Activated T-cell treated with anti-CD3 and anti-CD28 coated beads, Interleukin-2, amount 50 U/mL, for 72 hours (primary cell): ENCODE results near the gene SGMS2. TPM values are rescaled to one million over a fixed set of nuclear protein-coding genes. Genes with fewer than 3 reads are reported as not detected.

Source experiments
- ATAC-seq, 2 donors: fragments of 150-1000 bp; cut with Tn5 transposase; replicated peaks in 1 of 2; 2 replicates each; pipeline ENCODE4 v1.10.0; 2021; ENCODE audit warnings: moderate library complexity in 2 of 2, mild to moderate bottlenecking in 1 of 2
- DNase-seq, 2 donors: peaks; one replicate each; pipeline ENCODE4 v3.0.0; 2021 to 2022; ENCODE audit warnings: mixed read lengths in 1 of 2
- H3K27ac Mint-ChIP-seq: one replicate; pipeline ENCODE4 v1.8.0; 2022; ENCODE audit warnings: mild to moderate bottlenecking, moderate library complexity, mixed read lengths
- H3K27me3 Mint-ChIP-seq: one replicate; pipeline ENCODE4 v1.8.0; 2022; ENCODE audit warnings: low read depth, mixed read lengths
- H3K36me3 Mint-ChIP-seq, 2 donors: one replicate each; pipeline ENCODE4 v1.8.0; 2022; ENCODE audit warnings: mixed read lengths in 2 of 2, mild to moderate bottlenecking in 1 of 2; ENCODE audit not compliant: insufficient read depth in 2 of 2
- H3K4me1 Mint-ChIP-seq: one replicate; pipeline ENCODE4 v1.8.0; 2022; ENCODE audit warnings: low read depth, mixed read lengths
- H3K4me3 Mint-ChIP-seq, 2 donors: one replicate each; pipeline ENCODE4 v1.8.0; 2022; ENCODE audit warnings: mild to moderate bottlenecking in 2 of 2, mixed read lengths in 2 of 2, moderate library complexity in 2 of 2
- H3K9me3 Mint-ChIP-seq, 2 donors: one replicate each; pipeline ENCODE4 v1.8.0; 2022; ENCODE audit warnings: mixed read lengths in 2 of 2
- total RNA-seq, 2 donors: library from RNA; stranded (reverse); gene quantifications; one replicate each; pipeline ENCODE4 v1.2.3, GENCODE V29; 2022

Gene SGMS2
- total RNA-seq, 2 donors from 2014 or later, result 0.22 to 0.42 TPM

GRCh38 chr4:107862658-107863057 is 37.9 kb downstream of the SGMS2 start:
- ATAC-seq, result peak; percentile 80 to 84
- peak overlapping the region; percentile 59 for H3K27ac Mint-ChIP-seq
- peak; percentile 18 to 46 for DNase-seq

GRCh38 chr4:107863416-107863815 is 38.7 kb downstream of the SGMS2 start:
- no peak for ATAC-seq
- no peak for DNase-seq
- peak overlapping the region in 1 of 2 donors; percentile 48 for H3K4me3 Mint-ChIP-seq
- H3K36me3 Mint-ChIP-seq, result no peaks in the 10 kb centered on the region
- H3K27ac Mint-ChIP-seq, result no peak overlapping the region
- peaks cover 23% of the 10 kb centered on the region for H3K27me3 Mint-ChIP-seq
- H3K4me1 Mint-ChIP-seq, result peaks cover 22% of the 10 kb centered on the region
- no peaks in the 10 kb centered on the region for H3K9me3 Mint-ChIP-seq

More at GRCh38 chr4:107862658-107863057, 37.9 kb downstream of the SGMS2 start:
- Mint-ChIP-seq H3K4me1 (peaks cover 22% of the 10 kb centered on the region), H3K27me3 (peaks cover 30% of the 10 kb centered on the region), H3K36me3 (no peaks in the 10 kb centered on the region), H3K4me3 (peak overlapping the region in 1 of 2 donors; percentile 48), H3K9me3 (no peaks in the 10 kb centered on the region)

GRCh38 chr4:107863850-107864371 is 39.2 kb downstream of the SGMS2 start:
- H3K4me1 Mint-ChIP-seq, result peaks cover 22% of the 10 kb centered on the region
- H3K27me3 Mint-ChIP-seq, result peaks cover 19% of the 10 kb centered on the region
- no peaks in the 10 kb centered on the region for H3K36me3 Mint-ChIP-seq
- ATAC-seq (peak; percentile 67 to 71), DNase-seq (peak; percentile 41 to 42)
- H3K27ac Mint-ChIP-seq, result no peak overlapping the region
- H3K9me3 Mint-ChIP-seq, result no peaks in the 10 kb centered on the region
- no peak overlapping the region for H3K4me3 Mint-ChIP-seq

GRCh38 chr4:107866726-107867125 is 42.0 kb downstream of the SGMS2 start:
- ATAC-seq, result no peak
- Mint-ChIP-seq H3K36me3 (no peaks in the 10 kb centered on the region), H3K4me3 (no peak overlapping the region), H3K9me3 (no peaks in the 10 kb centered on the region), H3K27ac (no peak overlapping the region), H3K4me1 (peaks cover 22% of the 10 kb centered on the region), H3K27me3 (peaks cover 13% of the 10 kb centered on the region)
- DNase-seq, result no peak

- H3K27me3 Mint-ChIP-seq, result peaks cover 17% of the 10 kb centered on the region
- no peak for DNase-seq
- peaks cover 0 to 2% of the 10 kb centered on the region in 2 donors for H3K9me3 Mint-ChIP-seq
- ATAC-seq, result no peak
- no peak overlapping the region for H3K4me3 Mint-ChIP-seq
- H3K27ac Mint-ChIP-seq, result no peak overlapping the region
- no peaks in the 10 kb centered on the region for H3K36me3 Mint-ChIP-seq
- H3K4me1 Mint-ChIP-seq, result no peaks in the 10 kb centered on the region
These were observed 45.5 kb downstream of the SGMS2 start for GRCh38 chr4:107870236-107870635.

GRCh38 chr4:107870916-107871786 is 46.4 kb downstream of the SGMS2 start:
- no peak for ATAC-seq
- H3K4me3 Mint-ChIP-seq, result no peak overlapping the region
- peaks cover 19% of the 10 kb centered on the region for H3K27me3 Mint-ChIP-seq
- H3K9me3 Mint-ChIP-seq, result peaks cover 0 to 3% of the 10 kb centered on the region in 2 donors
- no peak for DNase-seq
- H3K4me1 Mint-ChIP-seq, result no peaks in the 10 kb centered on the region
- H3K27ac Mint-ChIP-seq, result no peak overlapping the region
- no peaks in the 10 kb centered on the region for H3K36me3 Mint-ChIP-seq

- peaks cover 0 to 3% of the 10 kb centered on the region in 2 donors for H3K9me3 Mint-ChIP-seq
- H3K27ac Mint-ChIP-seq, result no peak overlapping the region
- peaks cover 19% of the 10 kb centered on the region for H3K27me3 Mint-ChIP-seq
- no peak overlapping the region for H3K4me3 Mint-ChIP-seq
- ATAC-seq (no peak), DNase-seq (no peak)
- H3K4me1 Mint-ChIP-seq, result no peaks in the 10 kb centered on the region
- H3K36me3 Mint-ChIP-seq, result no peaks in the 10 kb centered on the region
These were observed 49.3 kb downstream of the SGMS2 start for GRCh38 chr4:107874024-107874423.

- DNase-seq (no peak), ATAC-seq (no peak)
- H3K27ac Mint-ChIP-seq, result no peak overlapping the region
These were observed 51.4 kb downstream of the SGMS2 start for GRCh38 chr4:107876099-107876498.

GRCh38 chr4:107877361-107877760 is 52.6 kb downstream of the SGMS2 start:
- H3K27me3 Mint-ChIP-seq, result peaks cover 15% of the 10 kb centered on the region
- ATAC-seq (no peak), DNase-seq (no peak)
- H3K4me1 Mint-ChIP-seq, result no peaks in the 10 kb centered on the region
- H3K27ac Mint-ChIP-seq, result no peak overlapping the region
- H3K36me3 Mint-ChIP-seq, result no peaks in the 10 kb centered on the region
- no peak overlapping the region for H3K4me3 Mint-ChIP-seq
- peaks cover 0 to 3% of the 10 kb centered on the region in 2 donors for H3K9me3 Mint-ChIP-seq

More at GRCh38 chr4:107876099-107876498, 51.4 kb downstream of the SGMS2 start:
- peaks cover 12% of the 10 kb centered on the region for H3K27me3 Mint-ChIP-seq
- H3K9me3 Mint-ChIP-seq, result peaks cover 0 to 3% of the 10 kb centered on the region in 2 donors
- H3K4me3 Mint-ChIP-seq, result no peak overlapping the region
- H3K4me1 Mint-ChIP-seq, result no peaks in the 10 kb centered on the region
- H3K36me3 Mint-ChIP-seq, result no peaks in the 10 kb centered on the region

- no peak overlapping the region for H3K27ac Mint-ChIP-seq
These were observed 61.1 kb downstream of the SGMS2 start for GRCh38 chr4:107885865-107886264.

GRCh38 chr4:107888237-107888636 is 63.5 kb downstream of the SGMS2 start:
- Mint-ChIP-seq H3K4me3 (no peak overlapping the region), H3K9me3 (peaks cover 2 to 5% of the 10 kb centered on the region in 2 donors), H3K36me3 (peaks cover 4 to 5% of the 10 kb centered on the region in 2 donors), H3K4me1 (no peaks in the 10 kb centered on the region), H3K27me3 (peaks cover 7% of the 10 kb centered on the region), H3K27ac (no peak overlapping the region)
- ATAC-seq (no peak), DNase-seq (no peak)

More at GRCh38 chr4:107885865-107886264, 61.1 kb downstream of the SGMS2 start:
- ATAC-seq (no peak), DNase-seq (no peak)
- Mint-ChIP-seq H3K9me3 (peaks cover 0 to 3% of the 10 kb centered on the region in 2 donors), H3K36me3 (peaks cover 4 to 5% of the 10 kb centered on the region in 2 donors), H3K27me3 (peaks cover 16% of the 10 kb centered on the region), H3K4me3 (no peak overlapping the region), H3K4me1 (no peaks in the 10 kb centered on the region)

GRCh38 chr4:107890779-107891178 is 66.0 kb downstream of the SGMS2 start:
- Mint-ChIP-seq H3K9me3 (peaks cover 2 to 5% of the 10 kb centered on the region in 2 donors), H3K4me3 (no peak overlapping the region), H3K36me3 (peaks cover 4 to 5% of the 10 kb centered on the region in 2 donors), H3K4me1 (peaks cover 9% of the 10 kb centered on the region), H3K27ac (no peak overlapping the region), H3K27me3 (peaks cover 24% of the 10 kb centered on the region)
- no peak for DNase-seq
- ATAC-seq, result no peak

GRCh38 chr4:107891299-107891698 is 66.6 kb downstream of the SGMS2 start:
- peaks cover 2 to 5% of the 10 kb centered on the region in 2 donors for H3K9me3 Mint-ChIP-seq
- no peak overlapping the region for H3K27ac Mint-ChIP-seq
- H3K36me3 Mint-ChIP-seq, result peaks cover 4 to 5% of the 10 kb centered on the region in 2 donors
- ATAC-seq (no peak), DNase-seq (no peak)
- no peak overlapping the region for H3K4me3 Mint-ChIP-seq
- peaks cover 14% of the 10 kb centered on the region for H3K4me1 Mint-ChIP-seq
- H3K27me3 Mint-ChIP-seq, result peaks cover 24% of the 10 kb centered on the region
